Measurements from ENCODE around the gene CBX1. TPM values are rescaled to one million over a fixed set of nuclear protein-coding genes. Genes with fewer than 3 reads are reported as not detected.

CBX1 gene
- total and polyA plus RNA-seq, 7 donors: 26.6 to 69.6 (median 34.8) TPM

DNA sequence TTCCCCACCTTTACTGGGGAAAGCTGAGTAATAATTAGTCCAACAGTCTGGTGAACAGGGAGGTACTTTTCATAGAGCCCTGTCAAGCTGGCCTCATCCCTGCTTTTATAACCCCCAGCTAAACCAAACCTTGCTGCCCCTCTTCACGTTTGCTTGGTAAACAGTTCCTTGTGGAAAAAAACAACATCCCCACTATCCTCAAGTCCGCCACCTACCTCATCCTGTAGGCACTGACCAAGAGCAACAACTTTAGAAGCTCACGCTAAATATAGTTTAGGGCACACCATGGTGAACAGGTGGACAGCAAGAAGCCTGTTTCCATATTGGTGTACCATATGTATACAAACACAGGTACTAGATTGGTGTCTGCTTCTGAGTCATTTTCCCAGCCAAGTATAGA lies 36.6 kb downstream of the CBX1 start:
- Histone ChIP-seq H3K4me1 (peaks cover 73% of the 10 kb centered on the region), H3K4me3 (no peak overlapping the region), H3K9me3 (no peaks in the 10 kb centered on the region), H3K36me3 (ENCODE audit: insufficient read depth in 1 of 2, low read depth in 1 of 2) (peaks cover 14 to 53% of the 10 kb centered on the region in 2 donors), H3K27ac (peak overlapping the region; percentile 92), H3K27me3 (ENCODE audit: insufficient read depth in 3 of 3, low read length in 2 of 3) (no peaks in the 10 kb centered on the region)
- 29 to 49% (median 35%) methylated on average over 3 of the region's 3 CpGs for WGBS, 3 donors
- TF ChIP-seq, protein P1, sequence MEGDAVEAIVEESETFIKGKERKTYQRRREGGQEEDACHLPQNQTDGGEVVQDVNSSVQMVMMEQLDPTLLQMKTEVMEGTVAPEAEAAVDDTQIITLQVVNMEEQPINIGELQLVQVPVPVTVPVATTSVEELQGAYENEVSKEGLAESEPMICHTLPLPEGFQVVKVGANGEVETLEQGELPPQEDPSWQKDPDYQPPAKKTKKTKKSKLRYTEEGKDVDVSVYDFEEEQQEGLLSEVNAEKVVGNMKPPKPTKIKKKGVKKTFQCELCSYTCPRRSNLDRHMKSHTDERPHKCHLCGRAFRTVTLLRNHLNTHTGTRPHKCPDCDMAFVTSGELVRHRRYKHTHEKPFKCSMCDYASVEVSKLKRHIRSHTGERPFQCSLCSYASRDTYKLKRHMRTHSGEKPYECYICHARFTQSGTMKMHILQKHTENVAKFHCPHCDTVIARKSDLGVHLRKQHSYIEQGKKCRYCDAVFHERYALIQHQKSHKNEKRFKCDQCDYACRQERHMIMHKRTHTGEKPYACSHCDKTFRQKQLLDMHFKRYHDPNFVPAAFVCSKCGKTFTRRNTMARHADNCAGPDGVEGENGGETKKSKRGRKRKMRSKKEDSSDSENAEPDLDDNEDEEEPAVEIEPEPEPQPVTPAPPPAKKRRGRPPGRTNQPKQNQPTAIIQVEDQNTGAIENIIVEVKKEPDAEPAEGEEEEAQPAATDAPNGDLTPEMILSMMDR (IDR thresholded peaks at IDR 0.05): peak; percentile 44
- ATAC-seq (peak; percentile 77 to 86 (median 80)), DNase-seq (no peak)
- intact Hi-C loops (cut with DNase I): loop anchor here in 1 of 2 donors (2.0 kb wide), 1 partner anchor 14 kb away; no protein-coding TSS in a partner anchor

DNA sequence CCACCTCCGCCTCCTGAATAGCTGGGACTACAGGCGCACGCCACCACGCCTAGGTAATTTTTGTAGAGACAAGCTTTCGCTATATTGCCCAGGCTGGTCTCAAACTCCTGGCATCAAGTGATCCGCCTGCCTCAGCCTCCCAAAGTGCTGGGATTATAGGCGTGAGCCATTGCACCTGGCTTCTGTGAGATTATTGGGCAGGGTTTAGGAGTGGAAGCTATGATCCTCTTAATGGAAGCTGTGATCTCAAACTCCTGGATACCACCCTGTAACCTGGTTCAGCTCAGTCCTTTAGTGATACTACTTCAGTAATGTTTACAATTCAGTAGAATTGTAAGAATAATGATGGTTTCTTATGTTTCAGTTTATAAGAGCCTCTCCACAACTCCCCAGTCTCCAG lies 39.0 kb downstream of the CBX1 start:
- DNase-seq (no peak), ATAC-seq (no peak)
- no peaks in the 10 kb centered on the region for H3K9me3 ChIP-seq
- peaks cover 90% of the 10 kb centered on the region for H3K4me1 ChIP-seq
- no peaks in the 10 kb centered on the region for H3K27me3 ChIP-seq (ENCODE audit: insufficient read depth in 3 of 3, low read length in 2 of 3)
- intact Hi-C loops (cut with DNase I): no loop called here
- H3K36me3 ChIP-seq (ENCODE audit: insufficient read depth in 1 of 2, low read depth in 1 of 2): peaks cover 29 to 67% of the 10 kb centered on the region in 2 donors
- WGBS, 3 donors: 86 to 93% (median 88%) methylated on average over 7 of the region's 7 CpGs
- H3K4me3 ChIP-seq: no peak overlapping the region
- TF ChIP-seq, protein P1 (IDR thresholded peaks at IDR 0.05): no peak
- H3K27ac ChIP-seq: peak overlapping the region; percentile 92

DNA sequence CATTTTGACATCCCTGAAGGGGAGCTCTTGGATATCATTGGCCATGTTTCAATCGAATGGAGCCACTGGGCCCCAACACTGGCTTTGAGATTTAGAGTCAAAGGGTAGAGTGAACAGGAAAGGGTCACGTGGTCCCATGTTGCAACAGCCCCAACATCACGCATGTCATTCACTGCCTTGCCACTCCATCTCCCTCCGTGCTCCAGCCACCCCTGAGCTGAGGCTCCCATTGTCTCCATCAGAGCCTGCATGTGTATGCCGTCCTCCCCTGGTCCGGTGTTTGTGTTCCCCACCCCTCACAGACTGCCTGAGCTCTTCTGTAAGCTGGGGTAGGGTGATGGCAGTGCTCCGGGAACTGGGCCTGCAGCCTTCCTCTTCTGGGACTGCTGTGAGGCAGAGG lies 41.0 kb downstream of the CBX1 start:
- WGBS, 3 donors: 48 to 73% (median 49%) methylated on average over 7 of the region's 7 CpGs
- ATAC-seq (peak in 3 of 4 donors; percentile 31 to 34 (median 33)), DNase-seq (peak in 1 of 2 donors; percentile 65)
- TF ChIP-seq, protein P1 (IDR thresholded peaks at IDR 0.05): no peak
- Histone ChIP-seq H3K36me3 (ENCODE audit: insufficient read depth in 1 of 2, low read depth in 1 of 2) (peaks cover 37 to 84% of the 10 kb centered on the region in 2 donors), H3K9me3 (no peaks in the 10 kb centered on the region), H3K4me1 (peaks cover 94% of the 10 kb centered on the region), H3K27ac (peak overlapping the region; percentile 92), H3K4me3 (peak overlapping the region; percentile 41), H3K27me3 (ENCODE audit: insufficient read depth in 3 of 3, low read length in 2 of 3) (no peaks in the 10 kb centered on the region)
- intact Hi-C loops (cut with DNase I): no loop called here

DNA sequence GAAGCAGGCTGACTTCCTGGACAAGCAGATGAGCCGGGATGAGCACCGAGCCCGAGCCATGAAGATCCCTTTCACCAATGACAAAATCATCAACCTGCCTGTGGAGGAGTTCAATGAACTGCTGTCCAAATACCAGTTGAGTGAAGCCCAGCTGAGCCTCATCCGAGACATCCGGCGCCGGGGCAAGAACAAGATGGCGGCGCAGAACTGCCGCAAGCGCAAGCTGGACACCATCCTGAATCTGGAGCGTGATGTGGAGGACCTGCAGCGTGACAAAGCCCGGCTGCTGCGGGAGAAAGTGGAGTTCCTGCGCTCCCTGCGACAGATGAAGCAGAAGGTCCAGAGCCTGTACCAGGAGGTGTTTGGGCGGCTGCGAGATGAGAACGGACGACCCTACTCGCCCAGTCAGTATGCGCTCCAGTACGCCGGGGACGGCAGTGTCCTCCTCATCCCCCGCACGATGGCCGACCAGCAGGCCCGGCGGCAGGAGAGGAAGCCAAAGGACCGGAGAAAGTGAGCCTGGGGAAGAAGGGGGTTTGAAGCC lies 42.1 kb downstream of the CBX1 start:
- Histone ChIP-seq H3K27me3 (ENCODE audit: insufficient read depth in 3 of 3, low read length in 2 of 3) (no peaks in the 10 kb centered on the region), H3K4me1 (peaks cover 88% of the 10 kb centered on the region), H3K36me3 (ENCODE audit: insufficient read depth in 1 of 2, low read depth in 1 of 2) (peaks cover 33 to 91% of the 10 kb centered on the region in 2 donors), H3K4me3 (peak overlapping the region; percentile 34), H3K9me3 (no peaks in the 10 kb centered on the region), H3K27ac (peak overlapping the region; percentile 77)
- no peak for ATAC-seq
- TF ChIP-seq, protein P1 (IDR thresholded peaks at IDR 0.05): no peak
- intact Hi-C loops (cut with DNase I): no loop called here
- 84 to 90% (median 88%) methylated on average over 32 of the region's 32 CpGs for WGBS, 3 donors
- no peak for DNase-seq

Measured in psoas muscle (tissue), 8 donors.